ENCODE data around the gene ATRN. TPM values are rescaled to one million over a fixed set of nuclear protein-coding genes. Genes with fewer than 3 reads are reported as not detected.

Gene ATRN
- total RNA-seq, 2 experiments from 2014 or later, result 8.8 to 9.1 TPM

DNA sequence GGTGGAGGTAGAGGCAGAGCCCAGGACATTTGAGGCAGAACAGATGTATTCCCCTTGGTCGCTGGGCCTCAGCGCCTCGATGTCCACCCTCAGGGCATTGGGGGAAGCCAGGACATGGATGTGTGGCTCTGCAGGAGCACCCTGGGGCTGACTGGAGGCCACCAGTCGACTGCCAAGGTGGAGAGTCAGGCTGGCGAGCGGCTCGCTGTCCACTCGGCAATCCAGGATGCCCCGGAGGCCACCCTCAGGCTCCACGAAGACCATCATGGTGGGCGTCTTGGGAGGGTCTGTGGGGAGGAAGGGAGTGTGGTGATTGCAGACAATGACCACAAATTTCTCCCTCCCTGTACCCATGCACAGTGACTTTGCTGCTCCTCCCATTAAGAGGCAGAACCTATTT is 219.2 kb downstream of the ATRN start:
- H3K4me3 Mint-ChIP-seq, result no peak overlapping the region
- peaks cover 0 to 4% of the 10 kb centered on the region in 2 experiments for H3K27me3 ChIP-seq (ENCODE audit: control insufficient read depth in 1 of 2, insufficient read depth in 2 of 2, low read length in 2 of 2)
- no peak overlapping the region for H3K4me3 ChIP-seq (ENCODE audit: low read length)
- POLR2A ChIA-PET, result no interaction called here
- no peak overlapping the region for H3K27ac Mint-ChIP-seq
- H3K4me1 ChIP-seq (ENCODE audit: insufficient read depth, low read length), result no peaks in the 10 kb centered on the region
- DNase-seq (no peak), ATAC-seq (ENCODE audit: poor library complexity) (no peak)
- H3K27me3 Mint-ChIP-seq, result peaks cover 18% of the 10 kb centered on the region
- TF ChIP-seq, protein P1, sequence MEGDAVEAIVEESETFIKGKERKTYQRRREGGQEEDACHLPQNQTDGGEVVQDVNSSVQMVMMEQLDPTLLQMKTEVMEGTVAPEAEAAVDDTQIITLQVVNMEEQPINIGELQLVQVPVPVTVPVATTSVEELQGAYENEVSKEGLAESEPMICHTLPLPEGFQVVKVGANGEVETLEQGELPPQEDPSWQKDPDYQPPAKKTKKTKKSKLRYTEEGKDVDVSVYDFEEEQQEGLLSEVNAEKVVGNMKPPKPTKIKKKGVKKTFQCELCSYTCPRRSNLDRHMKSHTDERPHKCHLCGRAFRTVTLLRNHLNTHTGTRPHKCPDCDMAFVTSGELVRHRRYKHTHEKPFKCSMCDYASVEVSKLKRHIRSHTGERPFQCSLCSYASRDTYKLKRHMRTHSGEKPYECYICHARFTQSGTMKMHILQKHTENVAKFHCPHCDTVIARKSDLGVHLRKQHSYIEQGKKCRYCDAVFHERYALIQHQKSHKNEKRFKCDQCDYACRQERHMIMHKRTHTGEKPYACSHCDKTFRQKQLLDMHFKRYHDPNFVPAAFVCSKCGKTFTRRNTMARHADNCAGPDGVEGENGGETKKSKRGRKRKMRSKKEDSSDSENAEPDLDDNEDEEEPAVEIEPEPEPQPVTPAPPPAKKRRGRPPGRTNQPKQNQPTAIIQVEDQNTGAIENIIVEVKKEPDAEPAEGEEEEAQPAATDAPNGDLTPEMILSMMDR (IDR thresholded peaks at IDR 0.05), result no peak
- no peaks in the 10 kb centered on the region for H3K9me3 Mint-ChIP-seq
- H3K9me3 ChIP-seq (ENCODE audit: control insufficient read depth in 1 of 2, insufficient read depth in 1 of 2, low read length in 2 of 2), result no peaks in the 10 kb centered on the region
- H3K36me3 ChIP-seq (ENCODE audit: insufficient read depth, low read length), result no peaks in the 10 kb centered on the region
- intact Hi-C loops (cut with DNase I, micrococcal nuclease), result no loop called here
- H3K4me1 Mint-ChIP-seq (ENCODE audit: low read depth), result no peaks in the 10 kb centered on the region
- no peaks in the 10 kb centered on the region for H3K36me3 Mint-ChIP-seq (ENCODE audit: low read depth)
- CTCF ChIA-PET, result no interaction called here
- H3K27ac ChIP-seq (ENCODE audit: low read depth in 1 of 2, low read length in 2 of 2), result no peak overlapping the region

DNA sequence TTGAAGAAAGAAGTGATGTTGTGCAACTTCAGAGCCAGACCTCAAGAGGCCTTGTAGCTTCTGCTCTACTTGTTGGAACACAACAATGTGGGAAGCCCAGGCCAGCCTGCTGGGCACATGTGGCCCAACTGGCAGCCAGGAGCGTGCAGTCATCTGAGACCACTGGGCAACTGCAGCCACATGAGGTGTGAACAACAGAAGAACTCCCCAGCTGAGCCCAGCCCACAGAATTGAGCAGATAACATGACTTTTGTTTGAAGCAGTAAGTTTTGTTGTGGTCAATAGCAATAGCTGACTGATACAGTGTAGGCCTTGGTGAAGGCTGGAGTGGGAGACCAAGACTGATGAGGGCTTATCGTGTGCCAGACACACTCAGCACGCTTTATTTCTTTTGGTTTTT is 219.6 kb downstream of the ATRN start:
- no peak overlapping the region for H3K27ac Mint-ChIP-seq
- POLR2A ChIA-PET, result no interaction called here
- H3K36me3 ChIP-seq (ENCODE audit: insufficient read depth, low read length), result no peaks in the 10 kb centered on the region
- H3K4me1 Mint-ChIP-seq (ENCODE audit: low read depth), result no peaks in the 10 kb centered on the region
- TF ChIP-seq, protein P1 (IDR thresholded peaks at IDR 0.05), result no peak
- no peak overlapping the region for H3K27ac ChIP-seq (ENCODE audit: low read depth in 1 of 2, low read length in 2 of 2)
- no peaks in the 10 kb centered on the region for H3K4me1 ChIP-seq (ENCODE audit: insufficient read depth, low read length)
- H3K9me3 ChIP-seq (ENCODE audit: control insufficient read depth in 1 of 2, insufficient read depth in 1 of 2, low read length in 2 of 2), result no peaks in the 10 kb centered on the region
- intact Hi-C loops (cut with DNase I, micrococcal nuclease), result no loop called here
- peaks cover 16% of the 10 kb centered on the region for H3K27me3 Mint-ChIP-seq
- H3K4me3 ChIP-seq (ENCODE audit: low read length), result no peak overlapping the region
- no peak overlapping the region for H3K4me3 Mint-ChIP-seq
- peaks cover 0 to 4% of the 10 kb centered on the region in 2 experiments for H3K27me3 ChIP-seq (ENCODE audit: control insufficient read depth in 1 of 2, insufficient read depth in 2 of 2, low read length in 2 of 2)
- H3K36me3 Mint-ChIP-seq (ENCODE audit: low read depth), result no peaks in the 10 kb centered on the region
- DNase-seq (no peak), ATAC-seq (ENCODE audit: poor library complexity) (no peak)
- no peaks in the 10 kb centered on the region for H3K9me3 Mint-ChIP-seq
- CTCF ChIA-PET, result no interaction called here

DNA sequence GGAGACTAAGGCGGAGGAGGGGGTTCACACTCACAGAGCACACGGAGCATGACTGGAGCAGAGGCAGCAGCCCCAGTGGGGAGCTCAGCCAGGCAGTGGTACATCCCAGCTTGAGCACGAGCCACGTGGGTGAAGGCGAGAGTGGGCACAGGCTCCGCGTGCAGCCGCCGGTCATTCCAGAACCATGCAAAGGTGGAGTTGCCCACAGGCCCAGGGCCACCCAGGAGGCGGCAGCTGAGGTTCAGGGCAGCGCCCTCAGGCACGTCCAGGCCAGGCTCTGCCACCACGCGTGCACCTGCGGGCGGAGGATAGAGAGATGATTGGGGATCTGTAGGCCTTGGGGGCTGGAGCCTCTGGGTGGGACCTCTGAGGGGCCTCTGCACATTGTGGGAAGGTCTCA is 220.5 kb downstream of the ATRN start:
- Mint-ChIP-seq H3K4me3 (no peak overlapping the region), H3K27me3 (peaks cover 8% of the 10 kb centered on the region), H3K27ac (no peak overlapping the region), H3K9me3 (no peaks in the 10 kb centered on the region), H3K4me1 (ENCODE audit: low read depth) (no peaks in the 10 kb centered on the region), H3K36me3 (ENCODE audit: low read depth) (no peaks in the 10 kb centered on the region)
- ATAC-seq (ENCODE audit: poor library complexity) (no peak), DNase-seq (no peak)
- Histone ChIP-seq H3K27ac (ENCODE audit: low read depth in 1 of 2, low read length in 2 of 2) (no peak overlapping the region), H3K36me3 (ENCODE audit: insufficient read depth, low read length) (no peaks in the 10 kb centered on the region), H3K4me1 (ENCODE audit: insufficient read depth, low read length) (no peaks in the 10 kb centered on the region), H3K9me3 (ENCODE audit: control insufficient read depth in 1 of 2, insufficient read depth in 1 of 2, low read length in 2 of 2) (peaks cover 2% of the 10 kb centered on the region in 2 experiments), H3K4me3 (ENCODE audit: low read length) (no peak overlapping the region), H3K27me3 (ENCODE audit: control insufficient read depth in 1 of 2, insufficient read depth in 2 of 2, low read length in 2 of 2) (peaks cover 0 to 2% of the 10 kb centered on the region in 2 experiments)
- ChIA-PET POLR2A (no interaction called here), CTCF (no interaction called here)
- TF ChIP-seq, protein P1 (IDR thresholded peaks at IDR 0.05), result no peak
- intact Hi-C loops (cut with DNase I, micrococcal nuclease), result no loop called here
